Ecto neural progenitor cell (in vitro differentiated cells): ENCODE results near the gene GPC1.

Experiments
- DNase-seq: peaks from one replicate; pipeline ENCODE4 v3.0.0-alpha.2; 2018; ENCODE audit warnings: low spot score

Gene GPC1

GRCh38 chr2:240397924-240398645 lies 37.4 kb upstream of the GPC1 start:
- DNase-seq: peak; percentile 39

DNA sequence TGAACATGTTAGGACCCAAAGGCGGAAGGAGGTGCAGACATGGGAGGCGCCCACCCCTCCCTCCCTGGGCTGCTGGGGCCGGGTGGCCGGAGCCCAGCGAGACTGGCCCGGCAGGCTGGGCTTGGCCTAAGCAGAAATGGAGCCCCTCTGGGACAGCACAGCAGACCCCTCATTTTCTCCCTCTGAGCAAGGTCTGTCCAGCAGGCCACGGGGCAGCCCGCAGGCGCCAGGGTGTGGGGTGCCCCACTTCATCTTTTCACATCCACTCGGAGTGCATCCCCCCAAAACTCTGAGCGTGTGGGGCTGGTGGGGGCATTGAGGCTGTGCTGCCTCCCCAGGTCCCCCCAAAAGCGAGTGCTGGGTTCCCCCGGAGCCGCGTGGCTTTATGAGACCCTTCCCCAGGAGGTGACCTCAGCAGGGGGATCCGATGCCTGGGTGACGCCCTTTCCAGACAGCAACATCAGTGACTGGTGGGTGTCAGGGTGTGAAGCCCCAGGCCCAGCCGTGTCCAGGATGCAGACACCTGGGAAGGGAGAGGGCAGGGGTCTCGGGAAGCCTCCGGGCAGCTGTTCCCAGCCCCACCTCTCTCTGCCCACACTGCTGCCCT lies 36.7 kb upstream of the GPC1 start:
- DNase-seq: peak; percentile 41

DNA sequence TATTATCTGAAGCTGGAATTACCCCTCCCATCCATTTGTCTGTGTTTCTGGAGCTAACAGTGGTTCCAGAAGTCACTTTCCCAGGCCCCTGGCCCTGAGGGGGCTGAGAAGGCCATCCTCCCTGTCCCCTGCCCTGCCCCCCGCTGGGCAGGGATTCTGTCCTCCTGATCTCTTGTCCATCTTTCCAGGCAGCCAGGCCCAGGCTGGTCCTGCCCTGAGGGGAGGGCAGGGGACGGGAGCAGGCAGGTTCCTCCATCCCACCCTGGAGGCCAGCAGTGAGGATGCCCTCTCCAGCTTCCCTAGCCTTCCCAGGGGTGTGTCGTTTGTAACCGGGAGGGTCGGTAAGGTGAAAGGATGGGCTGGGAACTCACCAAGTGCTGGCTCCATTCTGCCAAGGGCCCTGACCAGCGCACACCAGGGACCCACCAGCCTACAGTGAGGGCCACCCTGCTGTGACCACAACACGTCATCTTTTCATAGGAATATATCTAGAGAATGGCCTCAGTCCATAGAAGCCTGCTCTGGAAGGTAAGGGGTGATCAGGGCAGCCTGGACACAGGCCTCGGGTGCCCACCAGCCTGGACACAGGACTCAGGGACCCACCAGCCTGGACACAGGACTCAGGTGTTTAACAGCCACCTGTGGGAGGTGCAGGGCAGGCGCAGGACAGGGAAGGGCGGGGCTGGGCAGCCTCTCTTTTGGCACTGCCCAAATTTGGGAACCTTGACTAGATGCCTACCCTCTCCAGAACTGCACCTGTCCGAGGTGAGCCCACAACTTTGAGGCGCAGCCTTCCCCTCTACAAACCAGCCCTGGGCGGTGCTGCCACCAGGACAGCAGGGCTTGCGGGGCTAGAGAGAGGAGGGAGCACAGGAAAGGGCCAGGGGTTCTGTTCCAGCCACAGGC lies 35.8 kb upstream of the GPC1 start:
- DNase-seq: peak; percentile 44

- DNase-seq: peak; percentile 50
These were observed 34.9 kb upstream of the GPC1 start for GRCh38 chr2:240400371-240401161.

- peak; percentile 32 for DNase-seq
These were observed 34.2 kb upstream of the GPC1 start for GRCh38 chr2:240401308-240401707.

DNA sequence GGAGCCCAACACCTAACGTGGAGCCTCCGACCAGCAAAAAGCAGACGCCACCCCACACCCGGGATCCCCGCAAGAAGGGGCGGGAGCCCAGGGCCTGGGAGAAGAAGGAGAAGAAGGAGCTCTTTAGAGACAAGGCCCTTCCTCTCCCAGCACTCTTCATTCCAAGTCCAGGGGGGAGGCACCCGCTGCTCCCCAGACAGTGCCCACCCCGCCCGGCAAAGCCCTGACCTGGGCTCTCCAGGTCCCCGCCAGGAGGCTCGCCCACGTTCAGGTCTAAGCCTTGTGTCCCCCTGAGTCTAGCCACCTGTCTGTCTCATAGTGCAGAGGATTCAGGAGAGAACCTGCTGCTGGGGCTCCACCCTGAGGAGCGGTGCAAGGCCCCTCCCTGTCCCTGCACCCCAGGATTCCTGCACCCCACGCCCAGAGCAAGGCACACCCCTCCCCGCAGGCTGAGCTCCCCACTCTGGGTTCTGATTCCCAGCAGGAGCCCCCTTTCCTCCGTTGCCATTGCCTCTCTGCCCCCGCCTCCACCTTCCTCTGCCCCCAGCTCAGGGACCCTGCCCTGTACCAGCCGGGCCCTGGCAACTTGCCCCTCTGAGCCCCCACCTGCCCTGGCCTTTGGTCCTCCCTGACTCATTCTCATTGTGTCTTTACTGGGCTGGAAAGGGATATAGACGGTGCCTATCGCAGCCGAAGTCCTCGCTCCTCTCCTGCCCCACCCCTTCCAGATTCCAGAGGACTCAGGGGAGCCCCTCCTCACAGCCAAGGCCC lies 33.5 kb upstream of the GPC1 start:
- peak; percentile 43 for DNase-seq

DNA sequence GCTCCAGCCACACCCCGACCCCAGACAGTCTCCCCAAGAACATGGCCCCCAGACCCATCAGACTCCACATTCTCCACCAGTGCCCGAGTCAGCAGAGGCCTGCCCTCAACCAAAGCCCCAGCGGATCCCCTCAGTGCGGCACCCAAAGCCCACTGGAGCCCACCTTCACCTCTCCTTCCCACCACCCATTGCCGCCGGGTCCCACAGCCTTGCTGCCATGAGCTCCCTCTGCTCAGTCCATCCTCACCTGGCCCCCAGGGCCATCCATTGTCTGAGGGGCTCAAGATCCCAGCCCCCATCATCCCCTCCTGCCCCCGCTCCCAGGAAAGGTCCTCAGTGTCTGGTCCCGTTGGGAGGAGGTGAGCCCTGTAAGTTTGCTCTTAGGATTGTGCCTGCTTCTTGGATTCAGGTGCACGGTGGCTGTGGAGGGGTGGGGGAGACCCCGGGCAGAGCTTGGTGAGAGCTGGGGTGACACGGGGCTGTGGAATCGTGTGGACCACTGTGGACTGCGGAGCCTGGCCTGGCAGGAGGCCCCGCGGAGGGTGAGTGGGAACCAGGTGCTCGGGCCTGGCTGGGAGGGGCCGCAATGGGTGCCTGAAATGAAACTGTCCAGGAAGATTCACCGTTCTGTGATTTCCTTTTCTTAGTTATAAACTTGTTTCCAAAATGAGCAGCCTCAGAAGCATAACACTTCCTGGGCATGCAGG lies 32.7 kb upstream of the GPC1 start:
- DNase-seq: peak; percentile 33

DNA sequence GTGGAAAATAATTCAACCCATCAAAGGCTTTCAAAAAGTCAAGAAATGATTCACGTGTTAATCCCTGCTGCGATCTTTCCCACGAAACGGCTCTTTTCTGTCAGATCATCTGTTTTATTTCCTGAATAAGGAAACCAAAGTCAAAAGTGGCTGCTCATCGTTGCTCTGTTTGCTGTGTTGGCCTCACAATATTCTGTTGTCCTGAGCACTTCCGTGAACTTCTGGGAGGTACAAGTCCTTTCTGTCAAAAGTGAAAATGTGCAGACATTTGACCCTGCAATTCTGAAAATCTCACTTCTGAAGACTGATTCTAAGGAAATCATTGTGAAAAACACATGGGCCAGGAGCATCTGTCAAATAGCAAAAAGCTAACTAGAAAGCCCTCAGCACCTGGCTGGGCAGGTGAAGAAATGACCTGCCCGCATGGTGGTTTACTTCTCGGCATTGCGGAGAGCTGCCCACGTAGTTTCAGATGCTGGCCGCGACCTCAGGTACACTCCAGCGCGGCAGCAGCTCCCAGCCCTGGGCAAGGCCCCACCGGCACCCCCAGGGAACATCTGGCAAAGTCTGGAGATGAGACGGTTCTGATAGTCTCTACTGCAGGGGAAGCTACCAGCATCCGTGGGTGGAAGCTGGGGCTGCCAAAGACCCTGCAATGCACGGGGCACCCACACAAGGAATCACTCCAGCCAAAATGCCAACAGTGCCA lies 31.9 kb upstream of the GPC1 start:
- peak; percentile 31 for DNase-seq

GRCh38 chr2:240404174-240404852 lies 31.1 kb upstream of the GPC1 start:
- peak; percentile 24 for DNase-seq

- DNase-seq: peak; percentile 20
These were observed 30.3 kb upstream of the GPC1 start for GRCh38 chr2:240405133-240405532.

DNA sequence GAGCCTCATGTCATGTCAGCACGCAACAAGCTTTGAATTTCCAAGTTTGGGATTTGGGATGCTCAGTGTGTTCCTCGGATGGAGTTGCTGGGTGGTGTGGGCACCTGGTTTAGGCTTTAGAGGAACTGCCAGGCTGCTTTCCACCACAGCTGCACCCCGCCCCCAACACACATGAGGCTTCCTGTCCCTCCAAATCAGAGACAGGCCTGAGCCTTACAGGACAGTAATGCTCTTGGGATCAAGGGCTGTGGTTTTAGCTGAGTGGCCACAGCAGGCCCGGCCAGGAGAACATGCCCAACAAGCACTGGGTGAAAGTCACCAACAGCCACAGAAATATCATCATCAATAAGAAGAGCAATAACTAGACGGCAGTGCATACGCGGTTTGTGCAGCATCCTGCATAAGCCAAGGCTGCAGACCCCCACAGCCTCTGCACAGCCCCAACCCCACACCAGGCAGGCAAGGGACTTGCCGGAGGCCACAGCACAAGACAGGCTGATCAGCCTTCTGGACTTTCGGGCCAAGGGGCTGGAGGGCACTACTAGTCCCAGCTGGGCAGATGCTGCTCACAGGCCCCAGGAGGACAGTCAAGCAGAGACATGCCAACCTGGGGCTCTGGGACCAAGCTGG lies 29.7 kb upstream of the GPC1 start:
- DNase-seq: peak; percentile 41

GRCh38 chr2:240407090-240407489 lies 28.4 kb upstream of the GPC1 start:
- DNase-seq: no peak

DNA sequence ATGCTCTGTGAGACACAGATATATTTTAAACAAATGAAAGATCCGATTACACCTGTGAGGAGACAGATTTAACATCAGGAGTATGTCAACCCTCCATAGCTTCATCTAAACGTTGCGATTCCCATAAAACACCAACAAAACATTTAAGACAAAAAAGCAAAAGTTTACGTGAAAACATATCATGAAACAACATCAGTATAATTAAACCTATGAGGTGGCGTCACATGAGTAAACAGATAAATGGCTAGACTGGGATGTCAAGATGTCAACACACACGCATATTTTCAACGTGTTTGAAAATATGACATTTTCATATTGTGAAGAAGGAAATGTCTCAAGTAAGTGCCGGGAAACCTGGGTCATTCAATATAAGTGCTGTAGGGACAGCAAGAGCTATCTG lies 25.5 kb upstream of the GPC1 start:
- no peak for DNase-seq

- DNase-seq: no peak
These were observed 24.7 kb upstream of the GPC1 start for GRCh38 chr2:240410808-240411207.

- peak; percentile 38 for DNase-seq
These were observed 24.0 kb upstream of the GPC1 start for GRCh38 chr2:240411261-240412160.

- DNase-seq: peak; percentile 72
These were observed 23.1 kb upstream of the GPC1 start for GRCh38 chr2:240412211-240412861.
